HG02970 (cell line): Measurements from ENCODE around the gene LAMTOR1.
"Not testable (repeated sequence)": the region's sequence is repeated elsewhere in the genome, so short reads cannot be mapped to it uniquely, and the experiment has no call there.

Experiments used
- ATAC-seq: cut with Tn5 transposase; IDR thresholded peaks from one replicate; pipeline ENCODE4 v1.9.1; 2021; ENCODE audit warnings: mild to moderate bottlenecking, moderate library complexity, moderate number of reproducible peaks; ENCODE audit not compliant: unreplicated experiment, low FRiP score

The LAMTOR1 gene

DNA sequence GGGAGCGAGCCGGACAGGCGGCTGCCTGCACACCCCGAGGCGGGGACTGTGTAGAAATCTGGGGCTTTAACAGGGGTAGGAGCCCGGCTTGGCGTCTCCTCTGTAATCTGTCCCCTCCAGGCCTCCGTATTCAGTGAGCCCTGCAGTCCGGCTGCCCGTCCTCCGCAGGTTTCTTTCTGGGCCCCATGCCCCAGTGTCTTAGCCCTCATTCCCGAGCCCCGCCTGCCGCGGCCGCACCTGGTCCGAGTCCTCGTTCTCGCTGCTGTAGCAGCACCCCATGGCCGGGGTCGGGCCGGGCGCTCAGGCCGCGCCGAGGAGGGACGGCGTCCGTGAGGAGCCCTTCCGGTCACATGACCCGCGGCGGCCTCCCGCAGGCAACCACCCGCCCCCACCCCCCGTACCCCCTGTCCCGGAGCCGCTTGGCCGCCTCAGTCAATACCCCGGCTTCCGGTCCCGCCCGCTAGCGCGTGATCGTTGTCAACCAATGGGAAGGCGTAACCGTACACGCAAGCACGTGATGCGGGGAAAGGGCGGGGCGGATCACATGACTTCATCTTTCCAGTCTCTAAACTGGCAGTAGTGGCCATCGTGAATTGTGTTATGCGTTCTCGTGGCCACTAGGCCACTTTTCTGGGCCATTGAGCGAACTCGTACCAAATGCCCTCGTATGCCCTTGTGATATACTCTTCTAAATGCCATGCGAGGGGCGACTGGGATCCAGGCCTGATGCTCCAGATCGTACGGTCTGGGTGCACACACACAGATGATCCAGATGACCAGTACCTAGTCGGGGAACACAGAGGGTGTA is at the start of gene LAMTOR1:
Gene LAMTOR1, minus strand, starts transcription at position 352 of the 808 bp plus-strand sequence. Its CDS starts 73 bp downstream, at position 279.
- peak; percentile 83 for ATAC-seq

GRCh38 chr11:72150882-72151281 is 47.8 kb upstream of the LAMTOR1 start:
- no peak for ATAC-seq

- ATAC-seq = no peak
Measured at GRCh38 chr11:72146625-72147024, 43.5 kb upstream of the LAMTOR1 start.

DNA sequence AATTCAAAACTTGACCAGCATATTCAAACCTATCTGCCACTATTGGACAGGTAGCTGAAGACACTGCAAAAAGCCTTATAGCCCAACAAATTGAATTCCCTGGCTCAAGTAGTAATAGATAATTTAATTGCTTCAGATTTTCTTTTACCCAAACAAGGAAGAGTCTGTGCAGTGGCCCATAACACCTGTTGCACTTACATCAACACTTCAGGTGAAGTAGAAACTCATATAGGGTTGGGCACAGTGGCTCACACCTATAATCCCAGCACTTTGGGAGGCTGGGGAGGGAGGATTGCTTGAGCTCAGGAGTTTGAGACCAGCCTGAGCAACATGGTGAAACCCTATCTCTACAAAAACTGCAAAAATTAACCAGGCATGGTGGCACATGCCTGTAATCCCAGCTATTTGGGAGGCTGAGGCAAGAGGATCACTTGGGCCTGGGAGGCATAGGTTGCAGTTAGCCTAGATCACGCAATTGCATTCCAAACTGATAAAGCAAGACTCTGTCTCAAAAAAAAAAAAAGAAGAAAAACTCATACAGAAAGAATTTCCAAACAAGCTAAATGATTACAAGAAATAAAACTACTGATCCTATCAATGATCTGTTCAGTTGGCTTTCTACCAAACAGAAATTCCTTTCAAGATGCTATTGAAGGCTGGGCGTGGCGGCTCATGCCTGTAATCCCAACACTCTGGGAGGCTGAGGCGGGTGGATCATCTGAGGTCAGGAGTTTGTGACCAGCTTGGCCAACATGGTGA is 41.9 kb upstream of the LAMTOR1 start:
- ATAC-seq = no peak

GRCh38 chr11:72142543-72142942 is 39.4 kb upstream of the LAMTOR1 start:
- not testable (repeated sequence) for ATAC-seq

GRCh38 chr11:72142086-72142485 is 39.0 kb upstream of the LAMTOR1 start:
- ATAC-seq = not testable (repeated sequence)

DNA sequence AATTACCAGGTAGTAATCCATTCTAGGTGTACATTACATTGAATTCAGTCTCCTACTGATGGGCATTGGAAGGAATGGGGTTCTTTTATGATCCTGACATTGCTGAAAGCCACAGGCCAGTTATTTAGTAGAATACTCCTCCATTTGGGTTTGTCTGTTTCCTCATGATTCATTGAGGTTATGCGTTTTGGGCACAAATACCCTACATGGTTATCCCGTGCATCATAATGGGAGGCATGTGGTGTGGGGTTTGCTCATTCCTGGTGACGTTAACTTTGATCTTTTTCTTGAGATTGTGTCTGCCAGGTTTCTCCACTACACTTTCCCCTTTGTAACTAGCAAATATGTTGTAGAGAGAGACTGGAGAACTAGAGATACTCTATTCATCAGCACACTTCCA is 38.0 kb upstream of the LAMTOR1 start:
- ATAC-seq = no peak

DNA sequence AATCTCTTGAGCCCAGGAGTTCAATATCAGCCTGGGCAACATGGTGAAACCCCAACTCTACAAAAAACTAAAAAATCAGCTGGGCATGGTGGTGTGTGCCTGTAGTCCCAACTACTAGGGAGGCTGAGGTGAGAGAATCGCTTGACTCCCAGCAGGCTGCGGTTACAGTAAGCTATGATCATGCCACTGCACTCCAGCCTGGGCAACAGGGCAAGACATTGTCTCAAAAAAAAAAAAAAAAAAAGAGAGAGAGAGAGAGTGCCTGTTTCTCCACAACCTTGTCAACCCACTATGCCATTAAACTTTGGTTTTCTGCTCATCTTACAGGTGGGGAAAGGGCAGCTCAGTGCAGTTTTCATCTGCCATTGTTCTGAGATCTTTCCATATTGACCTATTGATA is 37.6 kb upstream of the LAMTOR1 start:
- ATAC-seq = no peak

DNA sequence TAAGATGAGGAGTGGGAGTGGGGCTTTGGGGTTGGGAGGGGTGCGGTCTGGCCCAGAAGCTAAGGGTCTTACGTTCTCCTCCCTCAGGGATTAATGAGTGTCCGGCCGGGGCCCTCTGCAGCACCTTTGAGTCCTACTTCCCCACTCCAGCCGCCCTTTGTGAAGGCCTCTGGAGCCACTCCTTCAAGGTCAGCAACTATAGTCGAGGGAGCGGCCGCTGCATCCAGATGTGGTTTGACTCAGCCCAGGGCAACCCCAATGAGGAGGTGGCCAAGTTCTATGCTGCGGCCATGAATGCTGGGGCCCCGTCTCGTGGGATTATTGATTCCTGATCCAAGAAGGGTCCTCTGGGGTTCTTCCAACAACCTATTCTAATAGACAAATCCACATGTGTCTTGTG is 36.4 kb upstream of the LAMTOR1 start:
- no peak for ATAC-seq

DNA sequence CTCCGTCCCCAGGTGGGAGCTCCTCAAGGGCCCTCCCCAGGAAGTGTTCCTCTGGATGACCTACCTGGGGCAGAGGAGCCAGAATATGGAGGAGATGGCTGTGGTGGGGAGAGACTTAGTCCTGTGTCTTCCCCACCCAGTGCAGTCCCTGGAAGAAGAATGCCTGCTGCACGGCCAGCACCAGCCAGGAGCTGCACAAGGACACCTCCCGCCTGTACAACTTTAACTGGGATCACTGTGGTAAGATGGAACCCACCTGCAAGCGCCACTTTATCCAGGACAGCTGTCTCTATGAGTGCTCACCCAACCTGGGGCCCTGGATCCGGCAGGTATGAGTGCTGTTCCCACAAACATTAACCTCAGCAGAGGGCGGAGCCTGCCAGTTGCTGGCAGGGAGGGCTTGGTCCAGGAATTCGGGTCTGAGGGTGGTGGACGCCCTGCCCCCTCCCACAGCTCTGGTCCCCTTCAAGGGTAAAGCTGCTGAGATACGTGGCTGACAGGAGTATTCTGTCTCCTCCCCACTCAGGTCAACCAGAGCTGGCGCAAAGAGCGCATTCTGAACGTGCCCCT is 35.8 kb upstream of the LAMTOR1 start:
- no peak for ATAC-seq

GRCh38 chr11:72136684-72137262 is 33.7 kb upstream of the LAMTOR1 start:
- ATAC-seq = no peak

DNA sequence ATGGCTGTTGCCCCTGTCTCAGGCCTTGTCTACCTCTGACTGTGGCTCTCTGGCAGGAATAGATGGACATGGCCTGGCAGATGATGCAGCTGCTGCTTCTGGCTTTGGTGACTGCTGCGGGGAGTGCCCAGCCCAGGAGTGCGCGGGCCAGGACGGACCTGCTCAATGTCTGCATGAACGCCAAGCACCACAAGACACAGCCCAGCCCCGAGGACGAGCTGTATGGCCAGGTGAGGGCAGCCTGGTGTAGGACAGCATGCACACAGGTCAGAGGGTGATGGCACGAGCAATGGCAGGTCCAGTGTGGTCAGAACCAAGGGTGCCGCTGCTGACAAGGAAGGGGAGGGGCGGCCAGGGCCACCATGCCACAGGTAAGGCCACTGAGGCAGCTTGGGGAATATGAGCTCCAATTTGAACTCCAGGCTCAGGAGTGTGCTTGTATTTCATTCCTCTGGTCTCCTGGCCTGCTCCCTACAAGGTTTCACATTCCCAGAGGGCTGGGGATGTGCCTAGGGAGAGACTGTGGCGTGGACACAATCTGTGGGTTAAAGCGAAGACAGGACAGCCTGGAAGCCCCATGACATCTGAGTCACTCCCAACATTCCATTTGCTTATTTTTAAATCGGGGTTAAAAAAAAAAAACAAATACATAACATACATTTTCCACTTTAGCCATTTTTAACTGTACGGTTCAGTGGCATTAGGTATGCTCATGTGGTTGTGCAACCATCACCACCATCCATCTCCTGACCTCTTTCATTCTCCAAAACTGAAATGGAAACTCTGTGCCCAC is 33.0 kb upstream of the LAMTOR1 start:
- no peak for ATAC-seq

- not testable (repeated sequence) for ATAC-seq
Measured at GRCh38 chr11:72135473-72135872, 32.4 kb upstream of the LAMTOR1 start, which contains the start of gene FOLR3. Gene FOLR3 (plus strand): TSS chr11:72135725. CDS start chr11:72135953, 228 bp downstream.

DNA sequence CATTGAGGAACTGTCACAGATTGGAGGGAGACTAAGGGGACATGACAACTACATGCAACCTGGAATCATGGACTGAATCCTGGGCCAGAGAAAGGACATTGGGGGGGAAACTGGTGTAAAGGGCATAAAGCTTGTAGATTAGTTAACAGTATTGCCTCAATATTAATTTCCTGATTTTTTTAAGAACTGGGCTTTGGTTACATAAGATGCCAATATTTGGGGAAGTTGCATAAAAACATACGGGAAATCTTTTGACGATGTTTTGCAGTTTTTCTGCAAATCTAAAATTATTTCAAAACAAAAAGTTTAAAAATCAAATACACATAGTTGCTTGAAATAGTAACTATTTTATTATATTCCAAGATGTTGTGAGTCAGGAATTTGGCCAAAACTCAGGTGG is 29.5 kb upstream of the LAMTOR1 start:
- ATAC-seq = no peak

DNA sequence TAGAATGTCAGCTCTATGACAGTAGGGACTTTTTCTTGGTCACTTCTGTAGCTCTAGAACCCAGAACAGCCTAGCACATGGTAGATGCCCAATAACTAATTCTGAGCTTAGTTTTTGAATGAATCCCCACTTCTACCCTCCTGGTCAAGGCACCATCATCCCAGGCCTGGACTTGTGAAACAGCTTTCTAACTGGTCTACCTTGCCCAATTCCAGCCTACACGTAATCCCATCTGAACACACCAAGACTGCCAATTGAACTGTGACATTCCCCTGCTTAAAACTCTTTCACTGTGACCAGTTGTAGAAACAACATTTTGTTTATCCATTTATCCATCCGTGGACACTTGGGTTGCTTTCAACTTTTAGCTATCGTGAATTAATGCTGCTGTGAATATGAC is 26.3 kb upstream of the LAMTOR1 start:
- ATAC-seq = no peak

DNA sequence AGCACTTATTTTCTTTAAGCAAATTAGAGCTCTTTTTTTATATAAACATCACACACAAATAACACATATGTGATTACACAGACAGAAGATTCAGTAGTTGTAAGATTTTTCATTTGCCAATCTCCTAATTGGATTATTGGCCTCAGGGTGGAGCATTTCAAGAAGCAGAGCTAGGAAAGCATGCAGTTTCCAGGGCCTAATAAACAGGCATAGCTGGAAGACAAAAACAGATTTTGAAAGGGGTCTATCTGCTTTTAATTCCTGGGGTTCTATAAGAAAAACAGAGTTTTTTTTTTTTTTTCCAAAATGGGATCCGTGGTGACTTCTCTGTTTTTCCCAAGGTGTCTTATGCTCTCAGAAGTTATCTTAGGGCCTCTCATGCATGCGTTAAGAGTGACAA is 24.8 kb upstream of the LAMTOR1 start:
- no peak for ATAC-seq

DNA sequence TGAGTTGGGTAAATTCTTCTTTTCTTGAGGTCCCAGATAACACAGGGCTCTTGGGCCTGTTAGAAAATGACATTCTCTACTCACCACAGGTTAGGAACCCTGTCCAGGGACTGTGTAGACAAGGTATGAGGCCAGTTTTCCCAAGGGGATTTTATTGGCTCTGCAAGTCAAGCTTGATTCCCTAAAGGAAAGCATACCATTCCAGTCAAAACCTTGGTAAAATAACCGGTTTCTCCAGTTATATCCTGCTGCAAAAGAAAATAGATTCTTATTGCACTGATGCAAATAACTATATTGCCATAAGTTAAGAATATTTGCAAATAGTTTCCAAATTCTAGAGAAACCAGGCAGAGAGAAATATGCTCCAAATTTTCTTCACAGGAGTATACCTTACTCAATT is 22.9 kb upstream of the LAMTOR1 start:
- no peak for ATAC-seq

DNA sequence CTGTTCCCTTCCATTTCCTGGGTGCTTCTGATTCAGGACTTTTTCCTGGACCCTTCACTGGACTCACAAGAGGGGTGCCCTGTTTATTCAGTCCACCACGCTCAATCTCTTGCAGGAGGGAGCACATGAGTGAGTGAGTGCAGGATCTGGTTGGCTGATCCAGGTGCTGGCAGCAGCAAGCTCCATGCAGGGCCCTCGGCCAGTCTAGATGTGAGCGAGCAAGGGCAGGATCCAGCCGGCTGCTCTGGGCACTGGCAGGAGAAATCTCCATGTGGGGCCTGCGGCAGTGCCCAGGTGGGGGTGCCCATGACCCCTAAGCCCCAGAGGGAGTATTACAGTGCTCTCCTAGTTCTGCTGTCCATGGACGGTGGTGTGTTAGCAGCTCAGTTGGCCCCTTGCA is 20.9 kb upstream of the LAMTOR1 start:
- ATAC-seq = no peak

- ATAC-seq = no peak
Measured at GRCh38 chr11:72123117-72123653, 20.1 kb upstream of the LAMTOR1 start.

- no peak for ATAC-seq
Measured at GRCh38 chr11:72122607-72123006, 19.5 kb upstream of the LAMTOR1 start.
